GM18517 (cell line): ENCODE data around the gene CKLF.
"Not testable (repeated sequence)": the region's sequence is repeated elsewhere in the genome, so short reads cannot be mapped to it uniquely, and the experiment has no call there.

Source experiments
- ATAC-seq: cut with Tn5 transposase; IDR thresholded peaks from one replicate; pipeline ENCODE4 v1.9.1; 2021; ENCODE audit warnings: mild to moderate bottlenecking, moderate library complexity; ENCODE audit not compliant: unreplicated experiment

Gene CKLF

DNA sequence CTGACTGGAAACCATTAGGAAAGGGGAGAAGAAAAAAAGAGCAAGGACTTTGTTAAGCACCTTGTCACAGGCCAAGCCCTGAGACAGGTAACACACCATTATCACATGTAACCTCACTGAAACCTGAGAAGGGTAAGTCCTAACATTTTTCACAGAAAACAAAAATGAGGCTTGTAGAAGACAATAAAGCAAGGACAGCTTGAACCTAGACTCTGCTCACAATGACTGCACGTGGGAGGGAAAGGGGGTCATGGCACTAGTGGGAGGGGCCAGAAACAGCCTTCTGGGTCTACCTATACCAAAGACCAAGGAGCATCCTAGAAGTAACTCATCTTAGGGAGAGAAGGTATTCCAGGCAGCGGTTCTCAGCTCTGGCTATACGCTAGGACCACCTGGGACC is 10.0 kb upstream of the CKLF start:
- ATAC-seq: no peak

GRCh38 chr16:66543541-66543940 is 8.8 kb upstream of the CKLF start:
- no peak for ATAC-seq

- no peak for ATAC-seq
These were observed 8.2 kb upstream of the CKLF start for GRCh38 chr16:66544016-66544757.

DNA sequence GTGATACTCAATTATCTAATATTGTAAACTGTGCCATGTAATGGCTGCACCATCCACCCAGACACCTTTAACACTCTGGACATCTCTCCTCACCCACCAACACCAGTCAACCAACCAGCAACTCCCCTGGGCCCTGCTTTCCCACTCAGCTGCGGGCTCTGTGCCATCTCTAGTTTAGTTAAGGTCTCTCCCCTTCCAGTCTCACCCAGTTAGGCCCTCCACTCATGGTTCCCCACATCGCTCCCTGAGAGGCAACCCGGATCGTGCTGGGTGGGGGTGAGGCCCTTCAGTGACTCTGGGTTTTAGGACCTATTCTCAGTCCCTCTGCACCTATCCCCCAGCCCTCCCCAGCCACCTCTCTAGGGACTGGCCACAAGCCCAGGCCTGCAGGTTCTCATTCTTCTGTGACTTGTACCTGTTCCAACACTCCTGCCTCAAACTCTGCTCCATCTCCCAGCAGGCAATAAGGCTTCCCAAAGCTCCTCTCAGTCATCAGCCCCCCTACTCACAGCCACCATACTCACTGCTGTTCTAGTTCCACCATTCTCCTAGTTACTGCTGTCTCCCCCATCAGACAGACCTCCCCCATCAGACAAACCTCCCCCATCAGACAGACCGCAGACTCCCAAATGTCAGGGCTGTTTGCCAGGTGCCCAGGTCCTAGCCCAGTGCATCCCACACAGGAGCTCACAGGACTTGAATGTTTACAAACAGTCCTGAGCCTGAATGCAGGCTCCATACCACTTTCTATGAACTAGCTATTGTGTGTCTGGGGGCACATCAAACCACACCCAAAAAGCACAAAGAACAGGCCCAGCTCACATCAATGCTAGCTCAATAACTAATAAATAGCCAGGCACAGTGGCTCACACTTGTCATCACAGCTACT is 5.0 kb upstream of the CKLF start:
- ATAC-seq: no peak

GRCh38 chr16:66548068-66548467 is 4.3 kb upstream of the CKLF start:
- ATAC-seq: no peak

GRCh38 chr16:66548868-66549267 is 3.5 kb upstream of the CKLF start:
- no peak for ATAC-seq

- no peak for ATAC-seq
These were observed 2.9 kb upstream of the CKLF start, which contains the start of gene TK2 for GRCh38 chr16:66549284-66550131. Gene TK2, minus strand, starts transcription at chr16:66550122. Its CDS starts 61 bp downstream, at chr16:66550061.

DNA sequence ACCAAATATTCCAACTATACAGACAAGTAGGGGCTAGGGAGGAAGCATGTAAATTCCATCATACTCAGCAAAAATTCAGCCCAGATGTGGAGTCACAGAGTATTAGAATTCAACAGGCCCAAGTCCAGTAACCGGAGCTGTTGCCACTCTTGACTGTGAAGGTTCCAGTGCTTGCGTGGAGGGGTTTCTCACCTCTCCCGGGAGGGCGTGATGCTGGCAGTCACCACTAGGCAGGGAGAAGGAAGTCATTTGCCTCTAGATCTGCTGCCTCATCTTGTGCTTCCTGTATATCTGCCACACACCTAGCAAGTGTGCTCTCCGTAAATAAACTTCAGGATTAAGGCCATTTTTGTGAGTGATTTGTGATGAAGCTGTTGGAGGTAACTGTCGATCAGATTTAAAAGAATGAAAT is 1.0 kb upstream of the CKLF start:
- ATAC-seq: no peak

- peak; percentile 16 for ATAC-seq
These were observed 539 bp upstream of the CKLF start for GRCh38 chr16:66551788-66552285.

DNA sequence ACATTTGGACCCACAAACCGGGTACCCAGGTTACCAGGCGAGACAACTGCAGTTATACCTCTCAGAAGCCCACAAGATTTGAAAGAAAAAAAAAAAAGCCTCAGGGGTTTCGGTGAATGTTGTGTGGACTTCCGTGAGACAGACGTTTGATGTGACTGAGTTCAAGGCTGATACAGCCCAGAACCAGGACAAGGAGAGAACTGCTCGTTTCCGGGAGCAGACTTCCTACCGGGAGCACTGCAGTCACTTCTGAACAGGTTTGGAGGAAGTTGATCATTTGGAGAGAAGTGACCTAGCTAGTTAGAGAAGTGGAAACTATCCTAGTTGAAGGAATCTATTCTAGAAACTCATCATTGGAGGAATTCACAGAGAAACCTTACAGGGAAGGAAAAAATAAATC is 847 bp downstream of the CKLF start:
- ATAC-seq: no peak

GRCh38 chr16:66554021-66554420 is 1.6 kb downstream of the CKLF start:
- ATAC-seq: no peak

- no peak for ATAC-seq
These were observed 2.1 kb downstream of the CKLF start for GRCh38 chr16:66554495-66554894.

GRCh38 chr16:66560107-66560506 is 7.7 kb downstream of the CKLF start:
- no peak for ATAC-seq

DNA sequence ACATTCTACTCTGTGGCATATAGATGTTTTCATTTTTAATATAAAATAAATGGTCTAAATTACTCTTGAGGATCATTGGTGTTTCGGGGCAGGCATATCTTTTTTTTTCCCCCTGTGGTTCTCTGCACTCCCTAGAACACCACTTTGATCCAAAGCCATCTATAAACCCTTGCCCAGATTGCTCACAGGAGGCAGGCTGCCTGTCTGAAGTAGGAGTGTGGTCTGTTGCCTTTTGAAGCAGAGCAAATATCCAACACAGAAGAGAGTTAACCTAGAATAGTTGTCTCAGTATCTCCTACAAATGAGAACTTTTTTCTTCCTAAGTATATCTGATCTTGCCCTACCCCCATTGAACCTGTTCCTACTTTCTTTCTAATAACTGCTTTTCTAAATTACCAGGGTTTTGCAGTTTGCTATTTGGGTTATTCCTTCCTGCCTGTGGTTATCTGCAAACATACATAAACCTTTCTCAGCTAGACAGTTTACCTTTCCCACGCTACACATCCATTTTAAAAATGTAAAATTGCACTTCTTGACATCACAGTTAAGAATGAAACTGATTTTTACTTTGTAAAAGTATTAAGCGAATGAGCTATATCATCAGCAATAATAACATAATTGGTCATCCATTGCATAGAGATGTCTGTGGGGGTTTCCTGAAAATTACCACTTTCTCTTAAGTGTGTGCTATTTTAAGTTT is 9.2 kb downstream of the CKLF start:
- no peak for ATAC-seq

DNA sequence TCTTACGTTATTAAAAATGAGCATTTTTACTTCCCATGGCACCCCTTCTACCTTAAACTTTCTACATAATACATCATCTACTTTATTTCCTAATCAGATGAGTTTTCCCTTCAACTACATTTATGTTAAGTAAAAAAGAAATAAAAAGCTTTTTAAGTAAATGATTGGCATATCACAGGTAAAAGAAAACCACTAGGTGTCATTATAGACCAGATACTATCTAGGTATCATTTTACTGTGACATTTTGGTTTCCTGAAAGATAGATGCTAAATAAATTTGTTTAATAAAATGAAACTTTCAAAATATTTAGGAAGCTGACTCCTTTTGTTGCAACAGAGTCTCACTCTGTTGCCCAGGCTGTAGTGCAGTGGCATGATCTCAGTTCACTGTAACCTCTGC is 10.0 kb downstream of the CKLF start:
- no peak for ATAC-seq

GRCh38 chr16:66562986-66563385 is 10.6 kb downstream of the CKLF start:
- no peak for ATAC-seq

GRCh38 chr16:66563574-66564334 is 11.4 kb downstream of the CKLF start:
- no peak for ATAC-seq

GRCh38 chr16:66566051-66566901 is 13.9 kb downstream of the CKLF start, which contains the start of gene CMTM1:
Gene CMTM1, plus strand, starts transcription at chr16:66566439. Its CDS starts 75 bp downstream, at chr16:66566514.
- no peak for ATAC-seq

GRCh38 chr16:66567270-66567669 is 14.9 kb downstream of the CKLF start:
- not testable (repeated sequence) for ATAC-seq
